Spleen (tissue), 11 donors: ENCODE results near the gene PIK3R5. TPM values are rescaled to one million over a fixed set of nuclear protein-coding genes. Genes with fewer than 3 reads are reported as not detected.

Experiments used
- DNase-seq: peaks from one replicate; pipeline ENCODE4 v3.0.0-alpha.2; 2020
- H3K27ac ChIP-seq, 8 donors: fragments of 200-600 bp; sonication (generic) in 7 of 8; 1 replicate in 4 of 8; 2 replicates in 4 of 8; pipeline versions ENCODE4 v1.5.0 to v1.8.0; 2016 to 2021; ENCODE audit warnings: inconsistent platforms in 4 of 8, mild to moderate bottlenecking in 4 of 8, moderate library complexity in 1 of 8
- H3K27me3 ChIP-seq, 7 donors: fragments of 200-600 bp; sonication (generic) in 6 of 7; replicated peaks in 1 of 7; 1 replicate in 4 of 7; 2 replicates in 3 of 7; pipeline versions ENCODE4 v1.5.0 to v1.8.0; 2016 to 2021; ENCODE audit warnings: inconsistent platforms in 3 of 7, mild to moderate bottlenecking in 1 of 7
- H3K36me3 ChIP-seq, 6 donors: fragments of 200-600 bp; sonication (generic) in 5 of 6; 1 replicate in 4 of 6; 2 replicates in 2 of 6; pipeline versions ENCODE4 v1.5.0 to v1.8.0; 2016 to 2021; ENCODE audit warnings: inconsistent platforms in 2 of 6
- H3K4me1 ChIP-seq, 6 donors: fragments of 200-600 bp; sonication (generic) in 5 of 6; 1 replicate in 3 of 6; 2 replicates in 3 of 6; pipeline versions ENCODE4 v1.5.0 to v1.8.0; 2016 to 2021; ENCODE audit warnings: inconsistent platforms in 3 of 6
- H3K4me3 ChIP-seq, 8 donors: fragments of 200-600 bp; sonication (generic) in 7 of 8; 1 replicate in 4 of 8; 2 replicates in 4 of 8; pipeline versions ENCODE4 v1.5.0 to v1.8.0; 2016 to 2021; ENCODE audit warnings: inconsistent platforms in 4 of 8, mild to moderate bottlenecking in 4 of 8, moderate library complexity in 2 of 8
- H3K9me3 ChIP-seq, 8 donors: fragments of 200-600 bp; sonication (generic) in 7 of 8; 1 replicate in 4 of 8; 2 replicates in 4 of 8; pipeline versions ENCODE4 v1.5.0 to v1.8.0; 2016 to 2021; ENCODE audit warnings: inconsistent platforms in 4 of 8
- POLR2A ChIP-seq, 3 donors: fragments of 450-650 bp; IDR thresholded peaks; one replicate each; pipeline ENCODE4 v1.5.1; 2017; ENCODE audit warnings: antibody characterized with exemption in 3 of 3, mild to moderate bottlenecking in 1 of 3
- POLR2AphosphoS5 ChIP-seq, 3 donors: sonication (generic); formaldehyde crosslinking; IDR thresholded peaks; one replicate each; pipeline ENCODE4 v1.5.1; 2017; ENCODE audit warnings: antibody characterized with exemption in 3 of 3
- WGBS, 5 donors: extraction: QIAGEN DNeasy Blood & Tissue Kit in 3 of 5; methylation state at CpG; one replicate each; pipeline versions ENCODE4 v1.1.5 to v1.1.7; 2013 to 2018; 5-methylcytosine and 5-hydroxymethylcytosine counted together
- intact Hi-C: fragments of 100-400 bp; cut with DNase I; formaldehyde crosslinking; loops from one replicate; pipeline ENCODE4 v1.15.0; 2023; ENCODE audit warnings: low total_unique reads
- polyA plus RNA-seq, 3 donors: library from polyadenylated mRNA; stranded (reverse); fragments of 200-250 nt; gene quantifications; one replicate each; pipeline ENCODE4 v1.2.1, GENCODE V29; 2013
- total RNA-seq, 7 donors: library from RNA; depleted of rRNA in 3 of 7; stranded (reverse); fragments of >200 nt in 3 of 7; fragmentation: NEBNext Ultra II Directional in 4 of 7; extraction: Animal tissue kit (Norgen Biotek cat#: 25700) in 4 of 7; gene quantifications; one replicate each; pipeline versions ENCODE4 v1.1.0 to v1.2.1, GENCODE V29; 2016 to 2021
- TF ChIP-seq, protein P1 (sequence below), 11 experiments: fragments of 200-600 bp in 7 of 11; fragments of 450-650 bp in 4 of 11; sonication (generic) in 4 of 11; IDR thresholded peaks in 8 of 11; conservative IDR thresholded peaks in 3 of 11; 1 replicate in 7 of 11; 2 replicates in 4 of 11; pipeline versions ENCODE4 v1.4.0 to v1.8.0; 2016 to 2021; ENCODE audit warnings: antibody characterized with exemption in 11 of 11, inconsistent platforms in 4 of 11, mild to moderate bottlenecking in 1 of 11
- donor health status: healthy with polysubstance abuse.
- donor health status: DM: no; HTN: no; CAD: no; lungs with moderate emphysema.
- donor health status: DM: no; HTN: no; CAD: no.
- donor health status: Bipolar disorder and iron deficiency.
- donor health status: healthy.
- donor health status: DM: no; HTN: no; CAD: no.
- donor health status: DM: yes; HTN: yes; CAD: no.

PIK3R5 gene
- total and polyA plus RNA-seq, 10 donors: 8.5 to 110 (median 68.4) TPM

DNA sequence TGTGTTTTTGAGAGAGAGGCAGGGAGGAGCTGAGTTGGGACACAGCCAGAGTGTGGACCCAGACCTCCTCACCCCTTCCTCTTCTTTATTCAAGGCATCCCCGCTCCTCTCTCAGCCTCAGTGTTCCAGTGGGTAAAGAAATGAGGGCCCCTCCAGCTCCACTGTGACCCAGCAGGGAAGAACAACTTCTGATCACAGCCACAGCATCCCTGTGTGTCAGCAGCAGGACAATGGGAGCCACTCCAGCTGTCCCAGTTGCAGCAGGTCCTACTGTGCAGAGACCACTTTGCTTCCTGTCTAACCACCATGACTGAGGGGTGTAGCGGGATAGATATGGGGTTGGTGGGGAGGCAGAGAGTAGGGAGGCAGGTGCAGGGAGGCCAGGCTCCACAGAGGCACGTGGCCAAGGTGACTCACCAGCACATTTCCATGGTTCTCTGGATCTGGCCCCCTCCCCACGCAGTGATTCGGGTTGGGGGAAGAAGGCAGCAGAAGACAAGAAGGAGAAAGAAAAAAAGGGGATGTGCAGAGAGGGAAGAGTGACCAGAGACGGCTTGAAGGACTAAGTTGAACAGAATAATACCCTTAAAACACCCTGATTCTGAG, 24.5 kb downstream of the PIK3R5 start:
- 35 to 54% (median 43%) methylated on average over 6 of the region's 6 CpGs for WGBS, 5 donors
- Histone ChIP-seq H3K27me3 (peaks cover 0 to 4% (median 0%) of the 10 kb centered on the region in 7 donors), H3K9me3 (peaks cover 0 to 5% (median 0%) of the 10 kb centered on the region in 8 donors), H3K27ac (peak overlapping the region; percentile 36 to 88 (median 70)), H3K4me1 (peaks cover 30 to 93% (median 61%) of the 10 kb centered on the region in 6 donors), H3K36me3 (peaks cover 0 to 38% (median 2%) of the 10 kb centered on the region in 6 donors), H3K4me3 (peak overlapping the region in 3 of 8 donors; percentile 6 to 52 (median 23))
- TF ChIP-seq POLR2A (IDR thresholded peaks at IDR 0.05) (no peak), POLR2AphosphoS5 (IDR thresholded peaks at IDR 0.05) (no peak)
- peak; percentile 78 for DNase-seq
- intact Hi-C loops: no loop called here

DNA sequence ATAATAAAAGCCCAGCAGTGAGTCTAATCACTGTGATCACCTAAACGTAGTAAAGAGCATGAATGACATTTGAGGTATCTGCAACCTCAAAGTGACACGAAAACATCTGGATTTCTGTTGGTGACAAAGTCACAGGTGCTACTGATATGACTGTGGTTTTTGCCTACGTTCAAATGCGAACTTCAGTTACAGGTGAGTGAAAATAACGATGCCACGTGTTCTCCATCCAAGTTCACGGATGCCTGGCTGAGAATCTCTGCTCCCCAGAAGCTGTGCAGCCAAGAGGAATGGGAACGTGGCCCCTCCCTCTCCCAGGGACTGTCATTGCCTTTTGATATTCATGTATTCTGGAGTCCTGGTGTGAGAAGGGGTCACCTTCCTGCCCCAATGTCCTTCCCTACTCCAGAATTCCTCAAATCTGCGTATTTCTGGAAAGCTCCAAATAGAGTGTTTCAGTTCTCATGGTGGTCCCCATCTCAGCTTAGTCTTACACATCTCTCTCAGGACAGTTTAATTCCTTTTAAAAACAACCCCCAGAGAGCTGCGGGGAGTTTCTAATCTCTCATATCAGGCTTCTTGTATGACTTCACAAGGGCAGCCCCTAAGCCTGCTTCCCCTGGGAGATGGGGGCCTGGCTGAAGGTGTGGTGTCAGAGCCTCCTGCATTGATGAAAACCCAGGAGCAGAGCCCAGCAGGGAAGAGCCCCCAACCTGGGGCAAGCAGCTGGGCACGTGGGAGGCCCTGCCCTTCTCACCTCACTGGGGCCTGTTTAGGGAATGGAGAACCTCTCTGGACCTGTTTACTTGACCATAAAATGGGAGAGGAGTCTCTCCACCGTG, 25.8 kb downstream of the PIK3R5 start:
- Histone ChIP-seq H3K27ac (peak overlapping the region in 7 of 8 donors; percentile 20 to 88 (median 75)), H3K9me3 (peaks cover 0 to 5% (median 0%) of the 10 kb centered on the region in 8 donors), H3K4me3 (peak overlapping the region in 1 of 8 donors; percentile 11), H3K4me1 (peaks cover 30 to 93% (median 60%) of the 10 kb centered on the region in 6 donors), H3K36me3 (peaks cover 0 to 28% (median 2%) of the 10 kb centered on the region in 6 donors), H3K27me3 (peaks cover 0 to 4% (median 0%) of the 10 kb centered on the region in 7 donors)
- DNase-seq: peak; percentile 72
- 55 to 59% (median 57%) methylated on average over 11 to 12 of the region's 12 CpGs for WGBS, 5 donors
- intact Hi-C loops: no loop called here
- TF ChIP-seq, protein P1, sequence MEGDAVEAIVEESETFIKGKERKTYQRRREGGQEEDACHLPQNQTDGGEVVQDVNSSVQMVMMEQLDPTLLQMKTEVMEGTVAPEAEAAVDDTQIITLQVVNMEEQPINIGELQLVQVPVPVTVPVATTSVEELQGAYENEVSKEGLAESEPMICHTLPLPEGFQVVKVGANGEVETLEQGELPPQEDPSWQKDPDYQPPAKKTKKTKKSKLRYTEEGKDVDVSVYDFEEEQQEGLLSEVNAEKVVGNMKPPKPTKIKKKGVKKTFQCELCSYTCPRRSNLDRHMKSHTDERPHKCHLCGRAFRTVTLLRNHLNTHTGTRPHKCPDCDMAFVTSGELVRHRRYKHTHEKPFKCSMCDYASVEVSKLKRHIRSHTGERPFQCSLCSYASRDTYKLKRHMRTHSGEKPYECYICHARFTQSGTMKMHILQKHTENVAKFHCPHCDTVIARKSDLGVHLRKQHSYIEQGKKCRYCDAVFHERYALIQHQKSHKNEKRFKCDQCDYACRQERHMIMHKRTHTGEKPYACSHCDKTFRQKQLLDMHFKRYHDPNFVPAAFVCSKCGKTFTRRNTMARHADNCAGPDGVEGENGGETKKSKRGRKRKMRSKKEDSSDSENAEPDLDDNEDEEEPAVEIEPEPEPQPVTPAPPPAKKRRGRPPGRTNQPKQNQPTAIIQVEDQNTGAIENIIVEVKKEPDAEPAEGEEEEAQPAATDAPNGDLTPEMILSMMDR (IDR thresholded peaks at IDR 0.05 in 8 of 11, conservative IDR thresholded peaks at IDR 0.05 in 3 of 11): no peak
- no peak for TF ChIP-seq POLR2A (IDR thresholded peaks at IDR 0.05)
- TF ChIP-seq POLR2AphosphoS5 (IDR thresholded peaks at IDR 0.05): no peak

DNA sequence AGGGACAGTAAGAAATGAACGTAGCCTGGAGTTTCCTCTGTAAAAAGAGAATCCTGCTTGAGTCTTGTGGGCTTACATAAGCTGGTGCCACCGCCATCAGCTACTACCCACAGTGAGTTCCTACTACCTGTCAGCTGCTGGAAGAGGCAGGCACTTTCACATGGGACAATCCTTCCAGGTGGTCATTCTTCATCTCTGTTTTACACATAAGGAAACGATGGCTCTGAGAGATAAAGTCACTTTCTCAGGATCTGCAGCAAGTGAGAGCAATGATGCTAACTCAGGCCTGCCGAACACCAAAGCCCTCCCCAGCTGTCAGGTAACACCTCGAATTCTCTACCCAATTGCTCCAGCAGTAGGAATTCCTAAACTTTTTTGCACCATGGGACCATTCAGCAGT, 26.6 kb downstream of the PIK3R5 start:
- intact Hi-C loops: no loop called here
- H3K27ac ChIP-seq: peak overlapping the region in 4 of 8 donors; percentile 75 to 88 (median 79)
- WGBS, 5 donors: 81 to 87% (median 86%) methylated on average over 5 of the region's 5 CpGs
- peaks cover 0 to 4% (median 0%) of the 10 kb centered on the region in 7 donors for H3K27me3 ChIP-seq
- peaks cover 0 to under 1% (median 0%) of the 10 kb centered on the region in 8 donors for H3K9me3 ChIP-seq
- DNase-seq: no peak
- TF ChIP-seq POLR2AphosphoS5 (IDR thresholded peaks at IDR 0.05): no peak
- TF ChIP-seq POLR2A (IDR thresholded peaks at IDR 0.05): no peak
- TF ChIP-seq, protein P1 (IDR thresholded peaks at IDR 0.05 in 8 of 11, conservative IDR thresholded peaks at IDR 0.05 in 3 of 11): no peak
- peaks cover 30 to 93% (median 62%) of the 10 kb centered on the region in 6 donors for H3K4me1 ChIP-seq
- H3K4me3 ChIP-seq: no peak overlapping the region
- peaks cover 0 to 20% (median under 1%) of the 10 kb centered on the region in 6 donors for H3K36me3 ChIP-seq

DNA sequence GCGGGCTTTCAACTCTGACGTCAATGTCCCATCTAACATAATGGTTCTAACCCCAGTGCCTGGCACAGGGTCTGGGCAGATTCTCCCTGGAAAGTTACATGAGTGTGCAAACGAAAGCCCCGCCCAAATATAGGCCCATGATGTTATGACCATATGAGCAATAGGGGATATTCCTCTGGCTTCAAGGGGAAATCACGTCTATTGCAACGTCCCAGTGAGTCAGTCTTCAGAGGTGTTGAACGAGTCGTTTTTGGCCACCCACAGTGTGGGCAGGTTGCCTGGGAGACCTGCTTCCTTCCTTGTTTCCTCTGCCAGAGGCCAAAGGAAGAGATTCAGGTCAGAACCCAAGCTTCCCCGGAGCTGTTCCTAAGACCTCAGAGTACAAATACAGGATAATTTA, 30.3 kb downstream of the PIK3R5 start:
- Histone ChIP-seq H3K27me3 (no peaks in the 10 kb centered on the region), H3K27ac (peak overlapping the region in 7 of 8 donors; percentile 41 to 90 (median 74)), H3K9me3 (peaks cover 0 to 18% (median 12%) of the 10 kb centered on the region in 8 donors), H3K4me1 (peaks cover 10 to 77% (median 34%) of the 10 kb centered on the region in 6 donors), H3K4me3 (peak overlapping the region in 1 of 8 donors; percentile 41), H3K36me3 (peaks cover 0 to 17% (median 0%) of the 10 kb centered on the region in 6 donors)
- peak; percentile 84 for DNase-seq
- intact Hi-C loops: no loop called here
- TF ChIP-seq POLR2AphosphoS5 (IDR thresholded peaks at IDR 0.05): peak in 1 of 3 donors; percentile 74
- TF ChIP-seq POLR2A (IDR thresholded peaks at IDR 0.05): no peak
- TF ChIP-seq, protein P1 (IDR thresholded peaks at IDR 0.05 in 8 of 11, conservative IDR thresholded peaks at IDR 0.05 in 3 of 11): no peak
- 26 to 46% (median 37%) methylated on average over 9 of the region's 9 CpGs for WGBS, 5 donors
